ENCODE data around the gene TNNI2.
"Not testable (repeated sequence)": the region's sequence is repeated elsewhere in the genome, so short reads cannot be mapped to it uniquely, and the experiment has no call there.

Gene TNNI2

GRCh38 chr11:1877211-1878136 is 38.7 kb downstream of the TNNI2 start:
- no peak for DNase-seq

- no peak for DNase-seq
These were observed 39.6 kb downstream of the TNNI2 start for GRCh38 chr11:1878137-1879031.

GRCh38 chr11:1879342-1879940 is 40.7 kb downstream of the TNNI2 start:
- DNase-seq = no peak

GRCh38 chr11:1879941-1880720 is 41.4 kb downstream of the TNNI2 start:
- no peak for DNase-seq

GRCh38 chr11:1880746-1881441 is 42.1 kb downstream of the TNNI2 start:
- DNase-seq = no peak

GRCh38 chr11:1881442-1882264 is 42.9 kb downstream of the TNNI2 start:
- no peak for DNase-seq

GRCh38 chr11:1882265-1883238 is 43.8 kb downstream of the TNNI2 start:
- peak; percentile 81 to 85 for DNase-seq

- no peak for DNase-seq
These were observed 44.8 kb downstream of the TNNI2 start for GRCh38 chr11:1883346-1884302.

GRCh38 chr11:1884303-1884700 is 45.5 kb downstream of the TNNI2 start:
- no peak for DNase-seq

- not testable (repeated sequence) for DNase-seq
These were observed 47.8 kb downstream of the TNNI2 start for GRCh38 chr11:1886551-1886950.

GRCh38 chr11:1887451-1888346 is 48.9 kb downstream of the TNNI2 start:
- no peak for DNase-seq

GRCh38 chr11:1888347-1888753 is 49.6 kb downstream of the TNNI2 start:
- no peak for DNase-seq

GRCh38 chr11:1888811-1889210 is 50.0 kb downstream of the TNNI2 start:
- DNase-seq = no peak

GRCh38 chr11:1889224-1889930 is 50.6 kb downstream of the TNNI2 start:
- peak; percentile 47 to 64 for DNase-seq

GRCh38 chr11:1889941-1890855 is 51.4 kb downstream of the TNNI2 start:
- no peak for DNase-seq
